ENCODE data around the gene MED27.

MED27 gene

DNA sequence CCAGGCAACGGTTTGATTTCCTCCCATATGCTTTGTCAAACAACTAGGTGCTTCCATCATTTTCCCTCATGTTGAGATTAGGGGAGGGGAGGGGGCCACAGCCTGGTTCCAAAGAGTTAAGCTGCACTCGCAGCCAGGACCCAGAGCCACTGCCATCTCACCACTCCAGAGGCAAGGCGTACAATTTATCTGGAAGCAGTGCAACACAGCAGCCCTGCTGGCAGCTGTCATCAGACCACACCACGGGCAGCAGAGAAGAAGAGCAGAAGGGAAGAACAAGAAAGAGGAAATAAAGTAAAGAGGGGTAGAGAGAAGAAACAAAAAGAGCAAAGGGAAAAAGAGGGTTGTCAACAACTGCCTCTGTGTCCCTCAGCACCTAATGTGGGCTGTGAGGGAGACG, 38.9 kb downstream of the MED27 start:
- no peak for DNase-seq

DNA sequence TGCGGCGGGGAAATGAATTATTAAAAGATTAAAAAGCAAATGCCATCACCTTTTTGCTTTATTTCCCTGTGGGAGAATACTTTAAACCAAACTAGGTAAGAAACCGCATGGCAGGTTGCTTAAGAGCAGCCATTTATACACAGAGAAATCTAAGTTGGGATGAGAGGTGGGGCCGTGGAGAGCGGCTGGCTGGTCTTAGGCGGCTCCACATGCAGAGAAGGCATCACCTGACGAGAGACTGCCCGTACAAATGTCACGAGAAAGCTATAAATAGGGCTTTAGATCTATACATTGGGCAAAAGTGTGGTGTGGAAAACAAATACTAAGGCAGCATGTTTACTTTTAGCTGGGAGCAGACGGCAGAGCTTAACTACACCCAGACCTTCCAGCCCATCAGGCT, 39.4 kb downstream of the MED27 start:
- no peak for DNase-seq

DNA sequence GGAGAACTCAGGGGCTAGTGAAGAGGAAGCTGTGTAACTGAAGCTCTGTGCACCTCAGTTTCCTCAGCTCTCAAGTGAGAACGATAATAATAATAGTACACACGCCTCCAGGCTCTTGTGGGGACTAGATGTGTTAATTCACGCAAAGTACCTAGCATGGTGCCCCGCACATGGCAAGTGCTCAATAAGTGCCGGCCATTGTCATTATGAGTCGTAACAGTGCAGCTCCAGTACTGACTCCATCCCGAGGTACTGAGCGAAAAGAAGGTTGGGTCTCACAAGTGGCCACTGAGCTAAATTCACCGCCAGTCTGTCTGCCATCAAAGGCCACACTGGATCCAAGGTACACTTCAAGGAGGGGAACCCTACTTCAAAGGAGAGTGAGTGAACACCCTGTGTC, 40.4 kb downstream of the MED27 start:
- no peak for DNase-seq

DNA sequence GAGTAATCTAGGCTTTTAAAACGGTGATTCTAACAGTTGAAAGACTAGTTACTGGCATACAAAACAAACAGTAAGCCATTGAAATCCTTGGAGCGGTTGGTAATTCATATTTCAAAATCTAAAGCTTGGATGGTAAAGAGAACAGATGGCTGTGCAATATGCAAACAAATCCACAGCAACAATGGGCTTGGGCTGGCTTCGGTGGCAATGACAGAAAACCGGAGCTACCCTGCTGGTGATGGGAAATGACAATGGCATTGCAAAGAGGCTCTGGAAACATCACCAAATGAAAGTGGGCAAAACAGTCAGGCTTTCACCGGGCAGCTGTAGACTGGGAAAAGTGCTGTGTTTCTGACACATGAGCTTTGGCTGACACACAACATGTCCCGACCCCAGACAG, 42.2 kb downstream of the MED27 start:
- no peak for DNase-seq

DNA sequence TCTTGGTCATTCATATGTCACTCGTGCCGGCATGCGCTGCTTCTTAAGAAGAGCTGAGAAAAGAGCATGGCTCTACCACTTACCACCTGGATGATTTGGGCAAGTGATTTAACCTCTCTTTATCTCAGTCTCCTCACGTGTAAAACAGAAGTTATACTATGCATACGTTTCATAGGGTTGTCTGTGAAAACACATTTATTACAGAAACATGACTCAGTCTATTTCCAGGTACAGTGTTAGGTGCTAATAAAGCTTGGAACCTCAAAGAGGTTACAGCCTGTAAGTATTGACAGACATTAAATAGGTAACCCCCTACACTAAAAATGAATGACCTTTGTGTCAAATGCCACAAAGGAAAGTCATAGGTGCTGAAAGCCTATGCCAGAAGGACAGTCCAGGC, 43.1 kb downstream of the MED27 start:
- DNase-seq = no peak

DNA sequence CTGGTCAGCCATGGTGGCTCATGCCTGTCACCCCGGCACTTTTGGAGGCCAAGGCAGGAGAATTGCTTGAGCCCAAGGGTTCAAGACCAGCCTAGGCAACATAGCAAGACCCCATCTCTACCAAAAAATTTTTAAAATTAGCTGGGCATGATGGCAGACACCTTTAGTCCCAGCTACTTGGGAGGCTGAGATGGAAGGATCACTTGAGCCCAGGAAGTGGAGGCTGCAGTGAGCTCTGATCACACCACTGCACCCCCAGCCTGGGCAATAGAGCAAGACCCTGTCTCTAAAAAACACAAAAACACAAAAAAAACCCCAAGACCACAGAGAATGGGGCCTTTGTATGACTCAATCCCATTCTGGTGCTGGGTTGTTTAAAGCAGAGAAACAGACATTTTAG, 44.0 kb downstream of the MED27 start:
- DNase-seq = no peak

DNA sequence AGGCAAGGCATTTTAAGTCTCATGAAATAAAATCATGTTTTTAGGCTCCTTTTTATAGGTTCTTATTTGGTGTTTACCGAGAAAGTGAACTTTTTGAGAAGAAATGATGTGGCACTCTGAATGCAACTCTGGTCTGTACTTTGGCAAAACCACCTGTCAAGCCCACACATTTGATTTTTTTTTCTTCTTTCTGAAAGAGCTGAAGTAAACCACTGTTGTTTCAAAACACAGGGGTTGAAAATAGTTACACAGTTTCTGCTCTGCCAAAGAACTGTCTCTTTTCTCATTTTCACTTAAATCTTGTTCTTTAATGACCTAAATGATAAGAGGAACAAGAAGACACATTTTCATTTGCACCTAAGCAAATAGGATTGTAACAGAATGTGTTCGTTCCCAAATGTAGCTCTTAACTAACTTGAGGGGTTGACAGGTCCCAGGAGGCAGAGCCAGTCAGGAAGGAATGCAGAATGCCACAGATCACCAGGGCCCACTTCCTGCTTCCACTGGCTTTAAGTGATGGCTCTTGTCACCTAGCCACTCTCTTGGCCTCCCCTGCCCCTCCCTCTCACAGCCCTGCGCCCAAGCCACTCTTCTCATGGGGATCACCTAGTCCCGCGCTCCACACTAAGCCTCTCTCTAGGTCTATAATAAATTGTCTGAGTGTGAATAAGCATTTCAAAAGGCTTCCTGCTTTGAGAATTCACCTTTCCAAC, 47.3 kb downstream of the MED27 start:
- no peak for DNase-seq

DNA sequence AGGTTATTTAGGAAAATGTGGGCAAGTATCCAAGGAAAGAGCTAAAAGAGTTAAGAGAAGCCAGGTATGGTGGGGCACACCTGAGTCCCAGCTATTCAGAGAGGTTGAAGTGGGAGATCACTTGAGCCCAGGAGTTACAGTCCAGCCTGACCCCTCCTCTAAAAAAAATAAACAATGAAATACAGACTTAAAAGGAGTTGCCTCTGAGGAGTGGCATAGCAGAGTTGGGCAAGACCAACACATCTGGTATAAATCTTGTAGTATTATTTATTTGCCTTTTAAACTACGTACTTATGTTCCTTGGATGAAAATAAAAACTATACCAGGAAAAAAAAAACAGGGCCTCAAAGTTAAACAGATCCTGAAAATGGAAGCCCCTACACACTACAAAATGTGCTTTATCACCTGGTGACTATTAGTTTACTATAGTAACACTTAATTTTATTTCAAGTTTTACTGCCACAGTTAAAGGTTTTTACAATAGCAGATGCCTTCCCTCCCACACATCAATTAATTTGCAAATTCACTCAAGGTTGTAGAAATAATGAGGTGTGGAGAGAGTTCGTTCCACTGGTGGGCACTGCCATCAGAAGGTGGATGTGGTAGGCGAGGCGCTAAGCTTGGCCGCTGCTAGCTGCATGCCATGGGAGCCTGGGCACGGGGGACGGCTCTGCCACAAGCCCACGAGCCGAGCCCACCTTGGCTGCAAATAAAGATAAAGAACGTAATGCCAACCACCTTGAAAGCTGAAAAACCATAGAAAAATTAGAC, 48.0 kb downstream of the MED27 start:
- no peak for DNase-seq

DNA sequence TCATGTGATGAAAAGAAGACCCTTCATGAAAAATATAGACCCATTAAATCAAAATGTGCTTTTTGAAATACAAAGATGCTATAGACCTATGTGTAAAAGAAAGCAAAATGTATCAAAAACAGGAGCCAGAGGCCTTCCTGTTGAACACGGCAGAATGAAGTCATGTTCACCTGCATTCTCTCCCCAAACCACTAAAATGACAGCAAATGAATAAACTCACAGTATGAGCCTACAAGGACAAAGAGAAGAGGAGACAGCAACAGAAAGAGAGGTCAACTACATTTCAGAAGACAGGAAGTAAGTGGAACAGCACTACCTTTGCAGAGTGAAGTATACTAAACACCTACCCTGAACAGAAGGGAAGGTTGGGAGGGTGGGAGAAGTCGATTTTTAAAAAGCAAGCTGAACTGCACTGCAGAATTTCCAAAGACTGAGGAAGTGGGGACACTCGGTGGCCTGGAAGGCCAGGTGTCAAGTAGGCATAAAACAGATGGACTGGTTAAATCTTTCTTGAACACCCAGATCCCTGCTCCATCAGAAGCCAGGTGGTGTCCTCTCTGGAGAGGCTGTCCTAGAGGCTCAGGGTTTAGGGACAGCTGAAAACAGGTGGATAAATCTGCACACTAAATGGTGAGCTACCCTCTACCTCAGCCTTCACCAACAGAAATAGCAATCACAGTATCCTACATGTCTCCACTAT, 48.9 kb downstream of the MED27 start:
- DNase-seq = no peak

DNA sequence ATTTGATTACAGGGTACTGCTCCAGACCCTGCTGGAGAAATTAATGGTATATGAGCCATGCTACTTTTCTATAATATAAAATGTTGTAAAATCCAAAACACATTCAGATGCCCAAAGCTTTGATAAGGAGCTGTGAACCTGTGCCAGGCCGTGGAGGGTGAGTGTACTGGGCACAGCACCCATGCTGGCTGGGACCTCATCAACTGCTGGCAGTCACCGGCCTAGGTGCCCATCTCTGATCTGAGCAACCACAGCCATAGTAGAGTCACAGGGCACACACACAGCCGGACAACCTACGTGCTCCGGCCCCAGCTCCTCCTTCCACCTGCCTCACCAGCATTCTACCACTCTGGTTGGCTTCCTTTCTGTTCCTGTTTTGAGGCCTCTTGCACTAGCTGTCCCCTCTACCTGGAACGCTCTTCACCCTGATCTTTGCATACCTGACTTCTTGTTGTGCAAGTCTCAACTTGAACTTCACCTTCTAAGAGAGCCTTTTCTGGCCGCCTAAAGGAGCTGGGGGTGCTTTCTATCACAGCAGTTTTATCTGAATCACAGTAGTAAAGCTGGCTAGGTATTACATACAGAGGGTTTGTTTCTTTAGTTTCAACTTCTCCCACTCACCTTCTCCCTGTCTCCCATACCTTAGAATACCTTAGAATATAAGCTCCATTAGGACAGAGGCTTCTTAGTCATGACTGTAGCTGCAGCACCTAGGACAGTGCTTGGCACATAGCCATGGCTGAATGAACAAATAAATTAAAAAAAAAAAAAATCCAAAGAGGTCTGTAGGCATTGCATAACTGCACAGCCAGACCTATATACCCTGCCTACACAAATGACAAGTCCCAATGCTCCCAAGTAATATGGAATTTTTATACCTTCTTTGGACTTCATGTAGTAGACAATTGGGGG, 51.7 kb downstream of the MED27 start:
- no peak for DNase-seq

DNA sequence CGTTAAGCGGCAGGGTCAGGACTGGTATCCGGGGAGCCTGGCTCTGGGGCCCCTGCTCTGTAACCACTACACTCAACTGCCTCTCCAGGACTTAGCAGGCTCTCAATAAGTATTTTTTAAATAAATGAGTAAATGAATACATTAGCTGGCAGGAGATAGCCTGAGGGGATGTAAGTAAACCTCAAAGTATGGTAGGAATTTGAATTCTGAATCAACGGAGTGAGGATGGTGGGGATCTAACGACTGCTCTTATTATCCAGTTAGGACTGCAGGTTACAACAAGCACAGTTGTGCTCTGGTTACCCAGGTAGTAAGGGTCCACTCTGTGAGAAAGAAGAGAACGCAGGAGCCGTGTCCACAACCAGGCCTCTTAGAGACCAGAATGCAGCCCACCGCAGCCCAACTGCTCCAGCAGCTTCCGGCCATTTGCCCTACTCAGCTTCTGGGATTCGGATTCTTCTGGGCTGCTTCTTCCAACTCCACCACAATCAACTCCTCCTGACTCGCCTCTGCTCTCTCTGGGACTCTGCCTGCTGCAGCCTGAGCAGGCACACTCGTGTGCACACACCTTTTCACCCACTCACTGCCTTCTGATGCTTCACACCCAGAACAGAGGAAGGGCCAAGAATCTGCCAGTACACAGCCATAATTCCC, 52.6 kb downstream of the MED27 start:
- no peak for DNase-seq

DNA sequence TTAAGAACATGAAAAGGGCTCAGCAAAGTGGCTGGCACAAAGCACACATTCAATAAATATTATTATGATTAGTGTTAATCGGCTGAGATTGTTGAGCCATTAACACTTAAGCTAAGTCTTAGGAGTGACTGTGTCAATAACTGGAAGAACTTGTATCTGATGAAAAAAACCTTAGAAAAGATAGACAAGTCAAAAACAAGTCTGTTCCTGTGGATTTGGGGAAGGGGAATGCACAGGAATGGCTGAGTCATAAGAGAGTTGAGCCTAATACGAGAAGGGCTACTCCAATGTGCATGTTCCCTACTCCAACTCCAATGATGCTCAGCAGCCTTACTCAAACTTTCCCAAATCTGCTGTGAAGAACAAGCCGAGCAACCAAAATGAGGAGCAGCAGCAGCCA, 53.9 kb downstream of the MED27 start:
- DNase-seq = no peak

DNA sequence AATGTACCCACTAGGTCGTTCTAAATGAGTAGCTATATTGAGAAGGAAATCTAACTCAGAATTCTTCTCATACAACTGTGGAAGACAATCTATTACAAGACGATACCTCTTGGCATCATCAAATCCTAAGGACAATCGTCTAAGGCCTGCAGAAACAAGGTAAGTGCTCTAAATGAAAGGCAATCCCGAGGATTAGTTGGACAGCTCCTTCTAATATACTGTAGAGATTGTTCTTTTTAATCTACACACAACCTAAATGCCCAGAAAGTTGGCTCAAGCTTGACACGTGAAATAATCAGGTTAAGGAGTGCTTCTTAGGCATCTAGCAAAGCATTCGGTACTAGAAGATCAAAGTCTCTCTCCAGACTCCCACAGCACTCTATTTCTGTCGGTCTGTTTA, 55.1 kb downstream of the MED27 start:
- no peak for DNase-seq

DNA sequence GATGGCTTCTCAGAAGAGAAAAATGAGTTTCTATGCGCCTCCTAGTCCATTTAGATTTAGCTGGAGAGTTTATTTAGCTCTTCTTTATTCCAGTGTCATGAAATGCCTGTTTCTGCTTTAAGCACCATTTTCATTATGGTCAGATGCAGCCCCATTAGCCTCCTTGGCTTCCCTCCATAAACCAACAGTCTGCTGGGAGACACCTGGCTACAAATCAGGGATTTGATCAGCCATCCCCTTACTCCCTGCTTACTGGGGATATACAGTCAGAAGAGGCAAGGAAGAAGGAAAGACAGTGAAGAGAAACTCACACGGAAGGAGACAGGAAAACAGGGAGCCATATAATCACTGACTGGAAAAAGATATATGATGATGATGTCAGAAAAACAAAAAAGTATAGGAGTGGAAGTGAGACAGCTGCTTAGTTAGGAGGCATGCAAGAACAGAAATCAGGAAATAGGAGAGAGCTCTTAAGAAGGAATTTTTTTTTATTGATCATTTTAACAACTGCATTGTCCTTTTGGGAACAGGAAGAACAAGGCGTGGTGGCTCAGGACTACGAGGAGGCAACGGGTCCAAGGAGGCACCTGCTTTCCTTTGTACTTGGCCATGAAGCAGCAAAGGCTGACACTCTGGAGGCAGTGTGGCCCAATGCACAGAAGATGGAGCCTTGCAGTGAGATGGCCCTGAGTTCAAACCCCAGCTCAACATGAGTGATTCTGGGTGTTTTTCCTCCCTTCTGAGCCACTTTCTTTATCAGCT, 56.1 kb downstream of the MED27 start:
- no peak for DNase-seq

DNA sequence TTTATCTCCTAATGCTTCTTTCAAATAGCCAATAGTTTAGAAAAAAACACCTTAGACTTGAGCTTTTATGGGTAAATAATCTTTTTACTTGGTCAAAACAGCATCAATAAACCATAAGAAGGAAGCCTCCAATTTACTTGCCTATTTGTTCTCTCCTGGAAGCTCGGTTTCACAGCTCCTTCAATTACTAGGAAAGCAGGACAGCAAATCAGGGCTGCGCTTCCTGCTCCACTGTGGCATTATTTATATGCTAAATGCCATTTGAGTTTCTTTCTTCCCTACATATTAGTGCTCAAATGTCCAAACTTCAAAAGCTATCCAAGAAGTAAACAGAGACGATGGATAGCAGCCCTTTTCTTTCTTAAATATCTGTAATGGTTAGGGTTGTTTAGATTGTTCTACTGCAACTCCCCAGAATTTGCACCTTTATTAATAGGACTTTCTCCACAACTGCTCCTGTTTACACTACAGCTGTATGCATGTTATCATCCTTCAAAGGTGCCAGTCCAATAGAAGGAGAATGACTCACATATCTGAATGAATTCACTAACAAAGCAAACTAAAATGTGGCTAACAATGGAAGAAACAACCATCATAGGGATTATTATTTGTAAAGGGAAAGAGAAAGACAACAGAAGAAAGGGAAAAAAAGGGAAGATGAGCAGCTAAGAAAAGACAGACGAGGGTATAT, 58.7 kb downstream of the MED27 start:
- DNase-seq = no peak

DNA sequence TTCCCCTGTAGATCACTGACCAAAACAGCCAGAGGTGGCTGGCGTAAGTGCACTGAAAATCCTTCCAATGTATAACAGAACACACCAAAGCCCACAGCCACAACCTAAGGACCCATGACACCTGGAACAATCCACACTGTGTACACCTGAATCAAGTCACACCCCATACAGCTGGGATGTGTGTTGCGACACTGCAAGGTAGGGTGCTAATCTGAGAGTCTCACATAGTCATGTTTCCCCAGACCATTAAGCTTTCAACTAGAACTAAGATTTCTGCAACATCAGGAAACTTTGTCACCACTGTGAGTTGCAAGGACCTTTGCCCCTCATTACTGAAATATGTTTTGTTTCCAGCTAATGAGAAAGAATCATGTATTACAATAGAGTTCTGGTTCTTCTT, 59.4 kb downstream of the MED27 start:
- no peak for DNase-seq

DNA sequence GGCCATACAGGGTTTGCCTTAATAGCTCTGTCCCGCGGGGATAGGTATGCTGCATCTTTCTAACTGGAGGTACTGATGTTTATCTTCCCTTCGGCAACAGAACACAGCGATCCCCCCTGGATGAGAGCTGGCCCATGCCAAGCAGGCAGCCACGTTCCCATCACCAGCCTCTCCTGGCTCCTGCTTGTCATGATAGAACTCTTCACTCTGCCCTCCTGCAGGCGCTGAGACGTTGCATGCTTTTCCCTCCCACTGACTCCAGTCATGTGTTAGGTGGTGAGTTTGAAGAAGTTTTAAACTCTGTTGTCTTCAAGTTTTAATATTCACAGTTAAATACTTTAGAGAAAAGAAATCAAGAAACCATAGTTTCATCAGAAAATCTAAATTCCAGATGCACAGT, 60.0 kb downstream of the MED27 start:
- no peak for DNase-seq

DNA sequence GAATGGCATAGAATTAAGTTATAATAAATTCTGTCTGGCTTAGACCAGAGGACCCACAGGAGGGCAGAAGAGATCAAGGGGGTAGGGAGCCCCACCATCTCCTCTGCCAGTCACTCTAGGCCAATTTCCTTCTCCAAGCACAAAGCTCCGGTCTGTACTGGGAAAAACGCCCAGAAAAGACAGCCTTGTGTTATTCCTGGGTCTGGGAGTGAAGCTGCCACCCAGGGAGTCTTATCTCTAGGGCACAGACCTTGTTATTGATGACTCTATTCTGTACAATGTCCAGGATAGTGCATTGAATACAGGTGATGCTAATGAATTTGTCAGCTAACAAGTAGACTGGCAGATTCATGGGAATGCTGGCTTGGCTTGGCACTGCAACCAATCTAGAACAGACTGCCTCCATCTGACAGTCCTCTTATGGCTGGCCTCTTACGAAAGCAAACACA, 60.7 kb downstream of the MED27 start:
- DNase-seq = no peak

DNA sequence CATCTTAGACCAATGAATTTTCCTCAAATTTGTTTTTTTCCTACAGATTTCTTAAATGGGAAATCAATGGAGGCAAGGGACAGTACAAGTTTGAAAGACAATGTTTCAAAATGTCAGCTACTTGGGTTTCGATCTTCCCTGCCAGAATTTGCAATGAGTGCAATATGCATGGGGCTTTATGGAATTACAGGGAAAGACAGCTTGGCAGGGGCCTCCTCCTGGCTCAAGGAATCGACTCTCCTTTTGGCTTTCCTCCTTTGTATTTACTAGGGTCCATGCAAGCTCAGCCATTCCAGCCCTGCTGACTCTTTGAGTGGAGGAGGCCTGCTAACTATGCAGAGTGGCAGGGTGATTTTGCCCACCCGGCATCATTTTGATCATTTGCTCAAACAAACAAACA, 63.2 kb downstream of the MED27 start:
- DNase-seq = no peak

DNA sequence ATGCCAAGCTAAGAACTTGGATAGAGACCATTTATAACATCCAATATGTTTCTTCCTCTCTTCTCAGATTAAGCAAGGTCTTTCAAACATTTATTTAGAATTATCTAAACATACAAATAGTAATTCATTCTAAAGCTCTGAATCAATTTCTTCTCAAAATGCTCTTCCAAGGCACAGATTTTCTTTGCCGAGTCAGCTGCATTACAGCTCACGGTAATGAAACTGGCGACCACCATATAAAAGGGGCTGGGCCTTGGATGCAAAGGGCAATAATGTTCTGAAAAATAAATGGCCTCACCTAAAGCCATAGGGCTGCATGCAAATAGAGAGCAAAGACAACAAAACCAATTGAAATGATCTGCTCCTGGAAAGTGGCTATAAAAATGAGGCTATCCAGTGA, 63.8 kb downstream of the MED27 start:
- DNase-seq = no peak

DNA sequence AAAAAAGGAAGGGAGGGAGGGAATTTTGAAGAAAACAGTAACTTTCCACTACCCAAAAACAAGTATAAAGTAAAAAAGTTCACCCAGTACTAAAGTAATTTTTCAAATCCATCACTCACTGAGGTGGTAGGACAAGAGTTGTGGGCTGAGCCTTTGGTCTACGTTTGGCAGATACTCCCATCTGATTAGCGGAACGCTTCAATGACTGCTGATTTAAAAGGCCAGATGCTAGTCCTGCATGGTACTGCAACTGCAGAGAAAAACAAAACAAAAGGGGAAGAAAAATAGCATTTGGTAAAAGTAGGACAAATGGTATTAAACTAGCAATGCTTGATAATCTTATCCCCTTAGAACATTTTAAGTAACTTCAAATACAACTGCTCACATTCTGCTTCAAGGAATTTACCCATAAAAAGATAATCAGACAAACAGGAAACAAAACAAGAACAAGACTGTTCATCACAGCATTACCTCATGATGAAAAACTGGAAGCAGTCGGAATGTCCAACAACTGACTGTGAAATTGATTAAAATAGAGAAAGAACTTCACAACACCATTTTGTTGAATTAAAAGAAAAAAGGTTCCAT, 65.4 kb downstream of the MED27 start:
- no peak for DNase-seq
